MV-4-11 (cell line): ENCODE data around the gene CNNM1.
A peak's percentile ranks its signal among the peaks of the same experiment; 100 is the strongest.

ENCODE experiments used
- DNase-seq: peaks from one replicate; lab custom pipeline; 2025; lab: John Stamatoyannopoulos, UW

CNNM1 gene

DNA sequence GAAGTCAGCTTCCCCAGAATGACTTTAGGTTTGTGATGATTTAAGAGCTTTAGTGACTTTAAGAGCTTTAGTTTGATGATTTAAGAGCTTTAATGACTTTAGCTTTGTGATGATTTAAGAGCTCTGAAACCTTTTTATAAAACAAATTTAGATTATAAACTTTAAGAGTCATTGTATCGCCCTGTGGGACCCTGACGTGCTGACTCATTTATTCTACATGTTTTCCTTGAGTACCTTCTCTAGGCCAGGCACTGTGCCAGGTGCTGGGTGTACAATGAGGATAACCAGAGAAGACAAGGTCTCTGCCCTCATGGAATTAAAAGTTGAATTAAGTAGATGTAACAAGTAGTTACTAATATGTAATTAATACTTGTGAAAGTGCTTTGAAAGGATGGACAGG, 45.4 kb downstream of the CNNM1 start:
- DNase-seq, result no peak

DNA sequence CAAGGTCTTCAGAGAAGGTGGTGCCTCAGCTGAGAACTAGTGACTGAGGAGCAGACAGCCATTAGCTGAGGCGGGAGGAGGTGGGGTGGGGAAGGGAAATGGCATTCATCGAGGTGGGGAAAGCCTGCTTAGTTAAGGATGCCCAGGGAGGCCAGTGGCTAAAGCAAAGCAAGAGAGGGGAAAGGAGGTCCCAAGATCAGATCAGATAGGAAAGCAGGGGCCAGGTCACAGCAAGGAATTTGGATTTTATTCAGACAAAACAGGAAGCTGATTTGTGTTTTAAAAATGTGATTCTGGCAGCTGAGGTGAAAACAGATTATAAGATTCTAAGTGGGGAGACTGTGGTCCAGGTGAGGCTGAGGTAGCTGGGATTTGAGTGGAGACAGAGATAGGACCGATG, 45.8 kb downstream of the CNNM1 start:
- DNase-seq, result no peak

DNA sequence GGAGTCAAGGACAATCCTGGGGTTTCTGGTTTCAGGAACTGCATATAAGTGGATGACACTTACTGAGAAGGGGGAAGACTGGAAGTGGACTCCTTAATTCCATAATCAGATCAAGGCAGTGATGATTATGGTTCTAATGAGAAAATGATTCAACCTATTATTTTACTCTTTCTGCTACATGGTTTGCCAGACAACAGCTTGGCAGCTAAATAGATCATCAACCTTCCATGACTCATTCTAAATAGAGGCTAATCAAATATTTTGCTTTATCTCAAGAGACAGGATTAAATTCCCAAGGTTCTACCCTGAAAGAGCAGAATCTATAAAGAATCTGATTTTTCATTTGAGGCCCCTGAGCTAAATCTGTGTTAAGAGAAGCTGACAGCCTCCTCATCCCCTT, 46.3 kb downstream of the CNNM1 start:
- no peak for DNase-seq

DNA sequence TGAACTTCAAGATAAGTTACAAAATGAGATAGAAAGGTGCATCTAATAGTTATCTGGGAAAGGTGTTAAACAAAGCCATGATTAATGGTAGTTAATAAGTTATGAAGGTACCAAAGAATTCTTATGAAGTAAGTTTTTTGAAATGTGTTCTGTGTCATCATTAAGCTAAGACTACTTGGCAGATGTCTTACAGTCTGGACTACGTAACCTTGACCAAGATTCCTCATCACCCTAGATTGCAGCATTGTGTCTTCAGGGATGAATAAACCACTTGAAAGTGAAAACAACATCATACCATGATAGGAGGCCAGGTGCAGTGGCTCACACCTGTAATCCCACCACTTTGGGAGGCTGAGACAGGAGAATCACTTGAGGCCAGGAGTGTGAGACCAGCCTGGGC, 53.0 kb downstream of the CNNM1 start:
- DNase-seq, result no peak

DNA sequence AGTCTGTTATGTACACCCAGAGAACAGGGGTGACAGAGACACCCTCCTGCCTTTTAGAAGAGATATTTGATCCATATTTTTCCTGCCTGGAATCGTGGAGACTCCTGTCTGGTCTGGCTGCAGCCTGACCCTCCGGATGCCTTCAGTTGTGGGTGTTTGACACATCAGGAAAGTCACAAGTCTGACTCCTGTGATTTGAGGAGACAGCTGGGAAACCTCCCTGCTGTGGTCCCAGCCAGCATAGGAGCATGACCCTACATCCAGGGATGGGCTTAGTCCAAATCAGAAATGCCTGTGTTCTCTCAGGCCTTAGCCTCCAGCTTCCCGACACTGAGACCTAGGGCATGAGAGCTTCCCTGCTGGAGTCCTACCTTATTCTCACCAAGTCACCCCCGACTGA, 57.9 kb downstream of the CNNM1 start:
- no peak for DNase-seq

DNA sequence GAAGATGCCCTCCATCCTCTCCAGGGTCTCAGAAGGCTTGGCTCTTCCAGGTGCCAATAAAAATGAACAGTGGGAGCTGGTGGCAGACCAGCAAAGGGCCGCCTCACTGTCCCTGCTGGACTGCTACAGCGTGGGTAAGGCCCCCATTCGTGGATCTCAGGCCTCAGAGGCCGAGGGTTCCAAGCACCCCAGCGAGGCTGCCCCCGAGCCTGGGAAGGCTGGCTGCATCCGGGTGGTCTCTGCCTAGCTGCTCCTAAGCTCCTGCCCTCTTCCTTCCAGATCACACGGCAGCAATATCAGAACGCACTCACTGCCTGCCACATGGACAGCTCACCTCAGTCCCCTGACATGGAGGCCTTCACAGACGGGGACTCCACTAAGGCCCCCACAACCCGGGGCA, 58.4 kb downstream of the CNNM1 start:
- no peak for DNase-seq

DNA sequence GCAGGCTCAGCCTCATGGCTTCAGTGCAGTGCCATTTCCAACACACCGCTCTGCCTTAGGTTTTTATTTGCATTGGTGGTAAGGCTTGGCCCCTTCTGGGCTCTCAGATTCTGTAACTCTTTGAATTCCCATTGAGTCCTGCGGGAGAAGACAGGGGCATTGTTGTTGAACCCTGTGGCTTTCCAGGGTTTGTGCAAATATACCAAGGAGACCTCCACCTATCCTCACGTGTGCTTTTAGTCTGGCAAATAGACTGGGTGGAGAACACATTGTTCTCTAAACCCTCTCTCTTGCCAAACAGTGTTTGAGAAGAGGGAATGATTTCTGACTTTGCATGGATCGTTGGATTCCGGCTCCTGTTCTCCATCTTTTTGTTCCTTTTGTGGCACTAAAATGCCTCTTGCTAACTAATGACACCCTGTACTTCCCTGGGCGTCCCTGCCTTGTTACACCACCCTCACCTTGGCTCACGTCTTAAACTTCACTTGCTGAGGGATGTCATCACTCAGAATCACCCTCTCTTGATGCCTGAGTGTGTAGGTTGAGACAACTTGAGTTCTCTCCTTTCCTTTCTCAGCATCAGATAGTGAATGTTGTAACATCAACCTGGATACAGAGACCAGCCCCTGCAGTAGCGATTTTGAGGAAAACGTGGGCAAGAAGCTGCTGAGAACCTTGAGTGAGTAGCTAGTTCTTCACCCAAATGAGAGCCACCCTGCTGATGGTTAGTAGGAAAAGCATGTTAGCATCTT, 60.7 kb downstream of the CNNM1 start:
- DNase-seq, result no peak

DNA sequence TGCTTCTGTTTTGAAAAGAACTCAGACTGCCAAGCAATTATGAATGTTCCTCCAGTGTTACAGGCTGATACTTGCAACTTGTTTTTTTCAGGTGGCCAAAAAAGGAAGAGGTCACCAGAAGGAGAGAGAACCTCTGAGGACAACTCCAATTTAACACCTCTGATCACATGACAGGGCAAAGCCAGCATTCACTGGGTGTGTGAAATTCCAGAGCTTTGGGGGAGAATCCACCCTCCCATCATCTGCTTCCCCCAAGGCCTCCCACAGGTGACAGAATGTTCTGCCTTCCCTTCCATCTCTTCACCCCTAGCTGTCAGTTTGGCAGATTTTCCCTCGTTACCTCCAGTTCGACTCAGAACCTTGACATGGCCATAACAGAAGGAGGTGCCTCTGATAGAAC, 62.2 kb downstream of the CNNM1 start:
- DNase-seq, result no peak

DNA sequence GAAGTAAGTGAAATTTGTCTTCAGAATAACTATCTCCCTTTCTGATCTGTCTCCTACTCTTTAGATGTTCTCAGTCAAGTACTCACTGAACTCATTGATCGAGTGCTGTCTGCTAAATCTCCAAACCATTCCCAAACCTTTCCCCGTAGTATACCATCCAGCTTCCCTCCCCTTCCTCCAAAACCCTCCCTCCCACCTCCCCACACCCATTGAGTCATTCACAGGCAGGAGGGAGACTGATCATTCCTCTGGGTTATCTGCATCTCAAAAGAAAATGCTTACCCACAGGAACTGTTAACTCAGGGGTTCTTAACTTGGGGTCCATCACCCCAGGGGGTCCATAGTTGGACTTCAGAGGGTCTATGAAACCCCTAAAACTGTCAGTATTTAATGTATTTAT, 63.9 kb downstream of the CNNM1 start:
- no peak for DNase-seq

DNA sequence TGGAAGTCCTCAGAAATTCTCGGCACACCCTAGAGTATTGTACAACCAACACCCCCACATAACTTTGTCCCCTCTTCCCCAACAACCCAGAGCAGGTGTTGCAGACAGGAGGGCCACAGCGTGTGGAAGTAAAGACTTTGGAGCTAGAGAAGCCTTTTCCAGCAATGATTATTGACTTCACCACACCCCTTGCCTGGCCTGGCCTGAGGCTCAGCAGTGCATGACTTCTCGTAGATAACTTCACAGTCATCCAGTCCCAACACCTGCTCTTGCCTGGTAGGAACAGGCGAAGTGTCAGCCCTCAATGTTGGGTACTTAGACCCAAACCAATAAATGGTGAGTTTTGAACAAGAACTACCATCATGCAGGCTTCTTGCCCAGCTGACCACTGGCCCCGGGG, 64.5 kb downstream of the CNNM1 start:
- no peak for DNase-seq

DNA sequence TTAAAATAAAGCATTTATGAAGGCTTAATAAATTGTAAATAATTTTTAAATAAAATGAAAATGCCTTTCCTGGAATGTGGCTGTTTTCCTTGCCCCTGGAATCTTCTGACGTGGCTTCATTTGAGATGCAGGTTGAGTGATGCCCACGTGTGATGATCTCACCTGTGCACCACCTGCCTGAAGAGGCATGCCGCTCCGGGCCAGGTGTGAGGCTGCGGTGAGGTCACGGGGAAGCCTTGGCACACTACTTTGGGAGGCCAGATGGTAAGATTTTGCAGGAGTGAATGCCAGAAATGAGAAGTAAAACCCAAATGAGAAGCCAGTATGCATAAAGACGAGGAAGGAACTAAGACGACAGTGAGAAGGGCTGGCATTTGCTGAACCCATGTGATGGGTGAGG, 65.1 kb downstream of the CNNM1 start:
- DNase-seq, result peak; percentile 10

DNA sequence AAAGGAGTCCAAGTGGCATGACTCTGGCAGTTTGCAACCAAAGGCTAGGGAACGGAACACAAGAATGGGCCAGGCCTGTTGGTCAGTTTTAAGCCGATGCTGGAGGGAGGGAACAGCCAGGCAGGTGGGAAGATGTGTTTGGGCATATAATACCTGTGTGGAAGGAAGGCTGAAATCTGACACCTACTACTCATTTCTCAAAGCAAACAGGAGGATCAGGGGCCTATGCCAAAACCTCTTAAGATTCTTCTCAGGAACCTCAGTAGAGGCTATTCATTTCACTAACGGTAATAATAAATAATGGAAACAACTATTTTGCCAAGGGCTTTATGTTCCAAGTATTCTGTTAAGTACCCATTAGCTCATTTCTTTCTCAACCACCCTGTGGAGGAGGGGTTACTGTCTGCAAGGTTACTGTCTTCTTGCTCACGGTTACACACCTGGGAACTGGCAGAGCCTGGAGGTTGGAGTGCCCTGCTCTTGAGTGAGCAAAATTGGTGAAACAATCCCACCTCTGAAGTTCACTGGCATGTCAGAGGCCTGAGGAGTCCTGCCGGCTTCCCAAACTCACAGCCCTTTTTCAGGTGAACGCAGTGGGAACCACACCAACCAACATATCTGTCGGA, 65.7 kb downstream of the CNNM1 start:
- DNase-seq, result no peak

DNA sequence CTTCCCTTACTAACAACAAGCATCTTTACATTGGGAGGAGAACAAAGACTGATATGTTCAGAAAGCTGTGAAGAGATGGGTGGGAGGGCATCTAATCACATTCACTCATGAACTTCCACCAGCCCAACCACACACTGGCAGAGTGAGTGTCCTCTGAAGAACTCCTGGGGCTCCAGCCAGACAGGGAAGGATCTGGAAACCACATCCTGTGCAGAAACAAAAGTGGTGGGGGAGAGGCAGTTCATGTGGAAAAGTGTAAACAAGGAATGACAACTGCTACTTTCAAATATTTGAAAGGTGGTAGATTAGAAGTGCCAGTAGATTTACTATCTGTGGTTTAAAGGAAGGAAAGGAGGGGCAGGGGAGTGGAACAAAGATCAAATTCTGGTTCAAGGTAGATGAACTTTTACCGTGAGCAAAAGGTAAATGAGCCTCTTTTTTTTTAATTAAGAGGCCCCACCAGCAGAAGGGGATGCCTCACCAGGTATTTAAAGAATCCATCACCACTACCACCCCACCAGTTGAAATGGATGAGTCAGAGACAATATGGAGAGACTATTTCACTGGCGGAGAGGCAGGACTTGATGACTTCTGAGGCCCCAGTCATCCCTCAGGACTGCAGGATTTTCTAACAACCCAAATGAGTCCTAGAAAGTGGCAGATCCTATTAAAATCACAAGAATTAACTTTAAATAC, 66.7 kb downstream of the CNNM1 start:
- no peak for DNase-seq

DNA sequence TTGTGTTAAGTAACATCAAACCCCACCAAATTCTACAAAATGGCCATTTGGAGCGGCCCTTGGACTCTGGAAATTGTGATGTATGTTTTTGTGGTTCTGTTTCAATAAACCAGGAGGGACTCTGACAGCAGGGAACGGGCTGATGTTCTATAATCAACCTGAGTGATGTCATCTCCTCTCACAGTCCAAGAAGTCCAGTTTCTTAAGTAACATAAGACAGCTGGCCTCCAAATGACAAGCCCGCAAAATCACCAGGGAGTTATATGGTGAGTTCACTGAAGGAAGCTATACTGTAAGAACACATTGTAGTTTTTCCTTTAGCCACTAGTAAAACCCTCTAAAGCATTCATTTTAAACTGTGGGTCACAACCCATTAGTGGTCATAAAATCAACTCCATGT, 67.3 kb downstream of the CNNM1 start:
- no peak for DNase-seq

DNA sequence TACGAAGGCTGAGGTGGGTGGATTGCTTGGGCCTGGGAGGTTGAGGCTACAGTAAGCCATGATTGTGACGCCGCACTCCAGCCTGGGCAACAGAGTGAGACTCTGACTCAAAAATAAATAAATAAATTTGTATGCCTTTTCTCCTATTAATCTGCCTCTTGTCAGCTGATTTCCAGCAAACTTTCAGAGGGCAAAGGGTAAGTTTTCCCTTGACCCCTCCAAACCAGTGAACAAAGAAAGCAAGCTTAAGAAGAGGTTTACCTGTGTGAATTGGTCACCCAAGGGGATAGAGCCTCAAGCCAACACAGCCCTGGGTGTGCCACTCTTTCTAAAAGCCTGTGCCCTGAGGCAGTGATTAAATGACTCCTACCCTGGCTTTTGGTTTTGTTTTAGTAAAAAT, 70.5 kb downstream of the CNNM1 start:
- DNase-seq, result no peak

DNA sequence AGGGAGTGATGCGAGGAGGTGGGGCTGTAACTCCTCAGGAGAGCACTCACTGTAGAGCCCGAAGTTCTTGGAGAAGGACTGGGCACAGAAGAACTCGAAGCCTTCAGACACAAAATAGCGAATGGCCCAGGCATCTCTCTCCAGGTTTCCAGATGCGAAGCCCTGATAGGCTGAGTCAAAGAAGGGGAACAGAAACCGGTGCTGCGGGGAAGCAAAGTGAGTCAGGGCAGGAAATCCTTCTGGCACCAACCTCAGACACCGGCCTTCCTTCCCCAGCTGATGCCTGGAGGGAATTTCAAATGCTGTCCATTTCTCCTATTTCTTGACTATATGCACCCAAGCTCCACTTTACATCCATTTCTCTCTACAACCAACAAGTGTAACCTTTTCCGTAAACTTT, 74.5 kb downstream of the CNNM1 start:
- peak; percentile 79 for DNase-seq

DNA sequence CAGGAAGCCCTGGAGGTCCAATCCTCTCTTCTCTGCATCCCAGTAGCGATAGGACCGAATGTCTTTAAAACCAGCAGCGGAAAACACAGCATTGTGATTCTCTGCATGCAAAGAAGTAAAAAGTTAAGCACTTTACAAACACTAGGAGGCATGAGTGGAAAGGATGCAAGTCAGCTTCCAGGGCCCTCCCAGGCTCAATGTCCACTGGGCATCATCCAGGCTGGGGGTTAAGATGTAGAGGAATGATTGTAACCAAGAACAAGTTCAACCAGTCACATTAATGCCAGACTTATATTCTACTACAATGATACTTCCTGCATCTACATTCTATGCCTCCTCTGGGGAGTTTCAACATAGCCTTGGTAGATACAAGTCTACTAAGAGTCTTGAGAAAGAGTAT, 77.0 kb downstream of the CNNM1 start:
- DNase-seq, result no peak

DNA sequence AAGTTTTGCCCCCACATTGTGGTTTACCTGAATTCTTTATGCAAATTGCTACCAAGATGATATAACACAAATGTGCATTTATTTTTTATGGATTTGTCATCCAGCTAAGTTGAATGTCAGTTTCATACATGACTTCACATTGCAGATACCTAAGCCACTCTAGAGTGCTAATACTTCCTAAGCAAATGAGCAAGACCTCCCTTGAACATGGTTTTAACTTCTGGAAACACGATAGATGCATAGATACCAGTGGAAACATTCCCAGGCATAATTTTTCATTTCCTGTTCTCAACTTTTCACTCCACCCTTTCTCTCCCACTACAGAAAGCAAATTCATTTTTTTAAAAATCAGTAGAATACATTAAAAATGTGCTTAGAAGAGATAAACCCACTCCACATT, 81.0 kb downstream of the CNNM1 start:
- DNase-seq, result no peak

DNA sequence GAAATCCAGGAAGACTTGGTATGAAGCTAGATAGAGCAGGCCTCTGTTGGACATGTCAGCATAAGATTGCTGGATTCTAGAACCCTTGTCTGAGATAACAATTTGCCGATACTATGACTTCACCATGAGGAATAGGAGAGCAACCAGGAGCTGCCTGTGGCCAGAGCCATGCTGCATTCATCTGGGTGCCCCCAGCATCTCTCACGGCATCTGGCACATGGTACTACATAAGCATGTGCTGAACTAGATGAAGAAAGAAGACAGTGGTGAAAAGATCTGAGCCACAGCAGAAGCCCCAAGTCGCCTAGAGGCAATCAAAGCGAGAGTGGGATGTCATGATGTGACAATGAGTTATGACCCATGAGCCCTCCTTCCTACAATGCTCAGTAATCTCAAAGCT, 81.7 kb downstream of the CNNM1 start:
- no peak for DNase-seq

DNA sequence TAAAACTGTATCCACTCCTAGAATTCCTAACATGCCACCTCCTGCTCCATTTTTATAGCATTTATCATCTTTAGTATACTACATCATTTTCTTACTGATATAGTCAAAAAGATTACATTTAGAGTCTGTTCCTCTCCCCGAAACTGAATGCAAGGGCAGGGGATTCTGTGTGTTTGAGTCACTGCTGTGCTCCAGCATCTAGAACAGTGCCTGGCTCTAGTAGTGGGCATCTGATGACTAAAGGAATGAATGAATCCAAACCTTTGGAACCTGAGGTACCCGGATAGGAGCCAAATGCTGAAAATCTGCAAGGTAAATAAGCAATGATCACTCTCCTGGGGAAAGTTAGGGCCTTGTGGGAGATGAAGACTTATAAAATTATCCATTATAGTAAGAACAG, 82.4 kb downstream of the CNNM1 start:
- no peak for DNase-seq

DNA sequence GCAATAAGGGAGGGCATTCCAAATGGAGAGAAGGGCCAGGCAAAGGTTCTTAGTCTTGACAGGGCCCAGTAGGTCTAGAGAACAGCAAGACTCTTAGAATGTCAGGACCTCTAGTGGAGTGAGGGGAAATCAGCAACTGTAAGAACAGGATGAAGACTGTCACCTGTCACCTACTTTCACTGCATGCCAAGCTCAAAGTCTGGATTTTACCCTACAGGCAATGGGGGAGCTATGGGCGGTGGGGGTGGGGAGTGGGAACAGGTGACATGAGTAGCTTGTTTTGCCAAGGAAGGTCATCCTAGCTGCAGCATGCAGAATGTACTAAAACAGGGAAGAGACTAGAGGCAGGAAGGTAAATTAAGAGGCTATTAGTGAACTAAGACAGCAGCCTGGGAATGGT, 82.9 kb downstream of the CNNM1 start:
- DNase-seq, result no peak

DNA sequence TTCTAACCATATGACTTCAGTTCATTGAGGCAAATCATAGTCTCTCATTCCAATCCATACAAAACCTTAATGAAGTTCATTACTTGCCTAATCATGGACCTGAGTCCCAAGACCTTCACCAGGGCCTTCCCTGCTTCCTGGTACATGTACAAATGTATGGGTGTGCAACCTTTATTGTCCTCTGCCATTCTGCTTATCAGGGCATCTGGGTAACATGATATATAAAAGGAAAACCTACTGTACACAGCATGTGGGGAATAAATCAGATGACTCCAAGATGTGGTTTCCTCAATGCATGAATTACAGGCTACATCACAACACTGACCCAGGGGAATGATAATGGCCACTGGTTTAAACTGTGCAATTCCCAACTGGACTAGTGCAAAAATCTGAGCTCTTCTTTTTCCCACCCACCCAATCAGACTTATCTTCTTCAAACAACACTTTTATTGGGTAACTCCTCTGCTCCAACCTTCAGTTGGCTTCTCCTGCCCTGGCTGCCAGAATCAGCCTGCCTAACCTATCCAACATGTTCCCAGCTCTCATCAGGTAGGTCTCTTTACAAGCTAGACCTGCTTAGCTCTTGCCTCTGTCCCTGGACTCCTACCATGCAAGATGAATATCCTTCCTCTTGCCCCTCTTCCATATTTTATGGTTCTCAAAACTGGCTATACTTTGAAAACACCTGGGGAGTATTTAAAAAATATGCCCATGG, 89.9 kb downstream of the CNNM1 start:
- DNase-seq, result no peak

DNA sequence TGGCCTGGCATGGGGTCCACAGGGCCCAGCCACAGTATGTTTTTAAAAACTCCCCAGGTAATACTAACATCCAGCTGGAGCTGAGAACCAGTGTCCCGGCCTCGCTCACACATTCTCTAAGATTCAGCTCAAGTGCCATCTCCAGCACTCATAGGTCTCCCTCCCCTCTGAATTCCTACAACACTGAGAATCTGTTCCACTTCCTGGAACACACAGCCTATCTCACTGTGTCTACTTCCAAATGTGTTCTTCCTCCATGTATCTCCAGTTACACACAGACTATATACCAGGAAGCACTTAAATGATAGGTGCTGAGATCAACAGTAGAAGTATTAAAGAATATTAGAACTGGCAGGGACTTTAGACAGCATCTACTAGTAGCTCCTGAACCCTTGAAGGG, 90.5 kb downstream of the CNNM1 start:
- DNase-seq, result no peak
